Endothelial cell of umbilical vein (primary cell): Measurements from ENCODE around the gene ITIH5. TPM values are rescaled to one million over a fixed set of nuclear protein-coding genes. Genes with fewer than 3 reads are reported as not detected.

ENCODE experiments used
- BruUV-seq: library from RNA; stranded (reverse); fragments of 400-500 nt; replicated peaks from 2 replicates; lab custom pipeline; 2021; lab: Mats Ljungman, UMichigan
- CTCF ChIA-PET: fragments of 300-600, 350-600 bp; sonication (Branson Sonifier 250); formaldehyde crosslinking; loops from one replicate; lab custom pipeline; 2021; ENCODE audit warnings: antibody characterized with exemption, inconsistent platforms; lab: Charles Lee
- POLR2A ChIA-PET: fragments of 300-600, 350-600 bp; sonication (Branson Sonifier 250); formaldehyde crosslinking; loops from one replicate; lab custom pipeline; 2021; ENCODE audit warnings: antibody characterized with exemption, inconsistent platforms; lab: Charles Lee
- DNase-seq: peaks from one replicate; pipeline ENCODE4 v3.0.0-alpha.2; 2011; ENCODE audit warnings: low read depth, low spot score
- FAIRE-seq: peaks from 2 replicates; lab custom pipeline; 2011; peaks lifted over from hg19 to GRCh38; lab: Jason Lieb, UNC
- H2AFZ ChIP-seq: 2 replicates; pipeline ENCODE4 v1.6.0; 2012; ENCODE audit warnings: low read depth, low read length, control low read depth, inconsistent platforms
- H3K27ac ChIP-seq: 2 replicates; pipeline ENCODE4 v1.5.1; 2011; ENCODE audit warnings: low read depth, mild to moderate bottlenecking, control low read depth, low read length, moderate library complexity; ENCODE audit not compliant: insufficient read depth
- H3K27me3 ChIP-seq, 2 experiments: 2 replicates each; pipeline versions ENCODE4 v1.6.0 to v1.6.1; 2011; ENCODE audit warnings: low read length in 2 of 2, mixed read lengths in 1 of 2; ENCODE audit not compliant: control insufficient read depth in 2 of 2, insufficient read depth in 2 of 2
- H3K36me3 ChIP-seq, 2 experiments: 2 replicates in 1 of 2; 3 replicates in 1 of 2; pipeline ENCODE4 v1.5.1; 2011; ENCODE audit warnings: low read length in 2 of 2, mild to moderate bottlenecking in 1 of 2, moderate library complexity in 1 of 2; ENCODE audit not compliant: control insufficient read depth in 2 of 2, insufficient read depth in 2 of 2; ENCODE audit errors: extremely low read depth in 1 of 2
- H3K4me1 ChIP-seq: 3 replicates; pipeline ENCODE4 v1.5.1; 2011; ENCODE audit warnings: mild to moderate bottlenecking, low read length; ENCODE audit not compliant: control insufficient read depth, insufficient read depth; ENCODE audit errors: extremely low read depth
- H3K4me2 ChIP-seq: 2 replicates; pipeline ENCODE4 v1.6.1; 2011; ENCODE audit warnings: low read length, control low read depth, mixed read lengths; ENCODE audit not compliant: insufficient read depth
- H3K4me3 ChIP-seq, 3 experiments: fragments of 200-600 bp in 1 of 3; sonication (generic), shearing (Covaris generic) in 1 of 3; replicated peaks in 1 of 3; 2 replicates each; pipeline ENCODE4 v1.5.1; 2011 to 2016; ENCODE audit warnings: control low read depth in 3 of 3, low read length in 3 of 3, mild to moderate bottlenecking in 2 of 3, inconsistent platforms in 1 of 3, low read depth in 1 of 3, moderate library complexity in 1 of 3; ENCODE audit not compliant: insufficient read depth in 1 of 3
- H3K79me2 ChIP-seq: 2 replicates; pipeline ENCODE4 v1.6.0; 2012; ENCODE audit warnings: low read length, inconsistent platforms; ENCODE audit not compliant: control insufficient read depth, insufficient read depth
- H3K9ac ChIP-seq: replicated peaks from 2 replicates; pipeline ENCODE3; 2011; ENCODE audit warnings: low read length, control low read depth; ENCODE audit not compliant: insufficient read depth; ENCODE audit errors: extremely low read depth
- H3K9me1 ChIP-seq: replicated peaks from 3 replicates; pipeline ENCODE4 v1.6.0; 2011; ENCODE audit warnings: mild to moderate bottlenecking, low read length; ENCODE audit not compliant: control insufficient read depth, insufficient read depth; ENCODE audit errors: extremely low read depth
- H3K9me3 ChIP-seq: replicated peaks from 2 replicates; pipeline ENCODE4 v1.5.1; 2012; ENCODE audit warnings: low read length, inconsistent platforms; ENCODE audit not compliant: control insufficient read depth, insufficient read depth
- H4K20me1 ChIP-seq: replicated peaks from 2 replicates; pipeline ENCODE3; 2011; ENCODE audit warnings: mild to moderate bottlenecking, low read length; ENCODE audit not compliant: control insufficient read depth, insufficient read depth; ENCODE audit errors: extremely low read depth
- EZH2 ChIP-seq: IDR thresholded peaks from 2 replicates; pipeline ENCODE4 v1.6.1; 2012; ENCODE audit warnings: borderline replicate concordance, low read depth, mild to moderate bottlenecking, moderate library complexity, low read length, inconsistent platforms; ENCODE audit not compliant: severe bottlenecking
- FOS ChIP-seq: IDR thresholded peaks from 2 replicates; pipeline ENCODE4 v1.6.1; 2011; ENCODE audit warnings: mild to moderate bottlenecking, low read length, moderate library complexity, borderline replicate concordance; ENCODE audit not compliant: insufficient read depth
- GATA2 ChIP-seq: IDR thresholded peaks from 2 replicates; pipeline ENCODE4 v1.7.0; 2011; ENCODE audit warnings: low read depth, mild to moderate bottlenecking, moderate library complexity, mixed read lengths, low read length; ENCODE audit not compliant: insufficient read length, insufficient read depth
- MYC ChIP-seq: IDR thresholded peaks from one replicate; pipeline ENCODE4 v1.6.1; 2011; ENCODE audit warnings: mild to moderate bottlenecking, low read depth, low read length
- POLR2A ChIP-seq: IDR thresholded peaks from 2 replicates; pipeline ENCODE4 v1.6.1; 2012; ENCODE audit warnings: low read depth, mild to moderate bottlenecking, control low read depth, low read length
- POLR2AphosphoS5 ChIP-seq: IDR thresholded peaks from 2 replicates; pipeline ENCODE4 v1.6.1; 2012; ENCODE audit warnings: low read depth, mild to moderate bottlenecking, control low read depth, low read length, moderate library complexity; ENCODE audit not compliant: insufficient read depth
- dilution Hi-C: fragments of 300-500 bp; cut with MboI; formaldehyde crosslinking; loops from one replicate; pipeline ENCODE4 v1.15.0; 2019; ENCODE audit warnings: low sequenced_read_pairs; ENCODE audit not compliant: extremely low pct_ligation_motif_present
- intact Hi-C: fragments of 100-400 bp; cut with micrococcal nuclease; formaldehyde crosslinking; loops from one replicate; pipeline ENCODE4 v1.10.0; 2022
- polyA plus RNA-seq, 4 experiments: library from polyadenylated mRNA; depleted of rRNA in 3 of 4; stranded (reverse) in 3 of 4; unstranded in 1 of 4; fragments of >200 nt; gene quantifications; 2 replicates each; pipeline versions ENCODE4 v1.2.1 to v1.2.3, GENCODE V29; 2011 to 2012; ENCODE audit warnings: missing spikeins in 1 of 4
- total RNA-seq: library from RNA; stranded (reverse); gene quantifications from 2 replicates; pipeline ENCODE4 v1.2.3, GENCODE V29; 2021
- TF ChIP-seq, protein P1 (sequence below): IDR thresholded peaks from 2 replicates; pipeline ENCODE4 v1.6.1; 2011; ENCODE audit not compliant: insufficient read depth, insufficient read length
- TF ChIP-seq, protein P2 (sequence below), 2 donors: IDR thresholded peaks; 1 replicate in 1 of 2; 2 replicates in 1 of 2; pipeline ENCODE4 v1.5.1; 2011; ENCODE audit warnings: low read length in 2 of 2, mild to moderate bottlenecking in 2 of 2, moderate library complexity in 2 of 2, control low read depth in 1 of 2, inconsistent platforms in 1 of 2, low read depth in 1 of 2; ENCODE audit not compliant: insufficient read depth in 1 of 2; ENCODE audit errors: extremely low read depth in 1 of 2

ITIH5 gene
- total and polyA plus RNA-seq, 2 donors (not counting 3 experiments of a cell fraction or from before 2014, with no cell fraction given) = not detected

GRCh38 chr10:7647062-7647664 is 19.6 kb downstream of the ITIH5 start:
- H3K4me1 ChIP-seq = no peaks in the 10 kb centered on the region
- CTCF ChIA-PET = no interaction called here
- POLR2A ChIA-PET = no interaction called here
- FAIRE-seq (no peak), DNase-seq (no peak)
- BruUV-seq = no TSS peak
- H3K9me3 ChIP-seq = no peaks in the 10 kb centered on the region
- H3K27ac ChIP-seq = no peak overlapping the region
- intact Hi-C loops (no loop called here), dilution Hi-C loops (no loop called here)
- H4K20me1 ChIP-seq = no peaks in the 10 kb centered on the region
- no peak overlapping the region for H2AFZ ChIP-seq
- TF ChIP-seq, protein P1, sequence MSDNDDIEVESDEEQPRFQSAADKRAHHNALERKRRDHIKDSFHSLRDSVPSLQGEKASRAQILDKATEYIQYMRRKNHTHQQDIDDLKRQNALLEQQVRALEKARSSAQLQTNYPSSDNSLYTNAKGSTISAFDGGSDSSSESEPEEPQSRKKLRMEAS = no peak
- no peak for TF ChIP-seq MYC
- TF ChIP-seq EZH2 = no peak
- TF ChIP-seq POLR2A = no peak
- TF ChIP-seq GATA2 = no peak
- TF ChIP-seq, protein P2, sequence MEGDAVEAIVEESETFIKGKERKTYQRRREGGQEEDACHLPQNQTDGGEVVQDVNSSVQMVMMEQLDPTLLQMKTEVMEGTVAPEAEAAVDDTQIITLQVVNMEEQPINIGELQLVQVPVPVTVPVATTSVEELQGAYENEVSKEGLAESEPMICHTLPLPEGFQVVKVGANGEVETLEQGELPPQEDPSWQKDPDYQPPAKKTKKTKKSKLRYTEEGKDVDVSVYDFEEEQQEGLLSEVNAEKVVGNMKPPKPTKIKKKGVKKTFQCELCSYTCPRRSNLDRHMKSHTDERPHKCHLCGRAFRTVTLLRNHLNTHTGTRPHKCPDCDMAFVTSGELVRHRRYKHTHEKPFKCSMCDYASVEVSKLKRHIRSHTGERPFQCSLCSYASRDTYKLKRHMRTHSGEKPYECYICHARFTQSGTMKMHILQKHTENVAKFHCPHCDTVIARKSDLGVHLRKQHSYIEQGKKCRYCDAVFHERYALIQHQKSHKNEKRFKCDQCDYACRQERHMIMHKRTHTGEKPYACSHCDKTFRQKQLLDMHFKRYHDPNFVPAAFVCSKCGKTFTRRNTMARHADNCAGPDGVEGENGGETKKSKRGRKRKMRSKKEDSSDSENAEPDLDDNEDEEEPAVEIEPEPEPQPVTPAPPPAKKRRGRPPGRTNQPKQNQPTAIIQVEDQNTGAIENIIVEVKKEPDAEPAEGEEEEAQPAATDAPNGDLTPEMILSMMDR (IDR thresholded peaks at IDR 0.05; ENCODE audit: extremely low read depth in 1 of 2, insufficient read depth in 1 of 2, low read depth in 1 of 2, low read length in 2 of 2) = no peak
- no peak for TF ChIP-seq FOS
- TF ChIP-seq POLR2AphosphoS5 = no peak
- H3K36me3 ChIP-seq = no peaks in the 10 kb centered on the region
- H3K27me3 ChIP-seq = no peaks in the 10 kb centered on the region
- H3K4me2 ChIP-seq = no peak overlapping the region
- no peaks in the 10 kb centered on the region for H3K79me2 ChIP-seq
- H3K4me3 ChIP-seq = no peak overlapping the region
- no peak overlapping the region for H3K9ac ChIP-seq
- H3K9me1 ChIP-seq = no peaks in the 10 kb centered on the region
